GM21447 (cell line): ENCODE results near the gene TRIM43.
"Not testable (repeated sequence)": the region's sequence is repeated elsewhere in the genome, so short reads cannot be mapped to it uniquely, and the experiment has no call there.

Experiments
- ATAC-seq: cut with Tn5 transposase; IDR thresholded peaks from one replicate; pipeline ENCODE4 v1.9.1; 2021; ENCODE audit not compliant: unreplicated experiment

TRIM43 gene

DNA sequence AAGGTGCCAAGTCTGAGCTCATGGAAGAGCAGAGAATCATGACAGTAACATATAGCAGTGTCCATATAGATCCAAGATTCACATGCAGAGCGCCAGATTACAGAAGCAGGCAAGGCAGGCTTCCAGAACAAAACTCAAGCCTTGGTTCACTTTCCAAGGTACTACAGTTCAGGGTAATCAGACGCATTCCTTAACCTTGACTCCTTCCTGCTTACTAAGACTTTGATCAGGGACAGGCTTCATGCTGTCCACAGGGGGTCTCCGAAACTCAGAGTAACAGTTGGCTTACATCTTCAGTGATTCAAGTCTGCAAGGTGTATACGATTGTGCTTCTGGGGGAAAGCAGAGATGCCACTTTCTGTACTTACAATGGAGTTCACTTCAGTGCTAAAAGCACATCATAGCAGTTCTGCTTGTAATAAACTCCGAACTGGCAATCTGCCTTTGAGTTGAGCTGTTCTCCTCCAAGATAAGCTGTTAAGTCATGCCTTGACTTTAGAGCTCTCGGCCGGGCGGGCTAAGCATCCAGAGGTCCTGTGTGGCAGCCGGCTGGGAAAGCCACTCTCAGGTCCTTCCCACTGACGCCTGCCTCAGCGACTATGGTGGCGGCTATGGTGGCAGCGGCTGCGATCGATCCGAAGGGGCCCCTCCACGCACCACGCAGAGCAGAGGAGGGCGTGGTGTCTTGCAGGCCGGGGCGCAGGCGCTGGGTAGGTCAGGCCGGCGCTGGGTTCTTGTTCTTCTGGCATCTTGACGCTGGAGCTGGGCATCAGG lies 48.9 kb downstream of the TRIM43 start:
- ATAC-seq = not testable (repeated sequence)

DNA sequence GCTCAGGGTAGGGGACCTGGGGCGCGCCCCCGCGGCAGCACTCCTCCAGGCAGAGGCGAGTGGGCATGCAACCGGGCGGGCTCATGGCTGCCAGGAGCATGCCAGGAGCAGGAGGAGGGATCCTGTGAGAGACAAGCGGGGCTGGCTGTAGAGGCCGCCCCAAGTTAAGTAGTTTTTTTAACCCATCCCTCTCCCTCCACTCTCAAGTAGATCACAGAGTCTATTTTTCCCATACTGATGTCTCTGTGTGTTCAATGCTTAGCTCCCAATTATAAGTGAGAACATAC lies 49.4 kb downstream of the TRIM43 start:
- not testable (repeated sequence) for ATAC-seq

DNA sequence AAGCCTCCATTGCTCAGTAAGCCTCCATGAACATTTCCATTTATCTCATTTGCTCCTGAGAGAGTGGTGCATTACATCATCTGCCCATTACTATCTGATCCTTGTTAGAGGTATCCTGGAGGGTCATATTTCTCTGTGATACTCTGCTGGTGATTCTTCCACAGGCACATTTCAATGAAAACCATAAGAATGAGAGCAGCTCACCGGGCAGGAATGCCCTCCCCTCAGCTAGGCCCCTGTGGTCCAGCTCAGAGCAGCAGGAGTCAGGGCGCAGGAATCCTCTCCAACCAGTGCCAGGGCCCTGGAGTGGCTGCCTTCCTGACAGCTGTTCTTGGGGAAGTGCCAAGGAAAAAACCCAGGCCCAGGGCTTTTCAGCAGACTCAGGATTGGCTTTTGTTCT lies 50.0 kb downstream of the TRIM43 start:
- ATAC-seq = not testable (repeated sequence)

GRCh38 chr2:95642360-95642759 lies 50.6 kb downstream of the TRIM43 start:
- ATAC-seq = not testable (repeated sequence)

DNA sequence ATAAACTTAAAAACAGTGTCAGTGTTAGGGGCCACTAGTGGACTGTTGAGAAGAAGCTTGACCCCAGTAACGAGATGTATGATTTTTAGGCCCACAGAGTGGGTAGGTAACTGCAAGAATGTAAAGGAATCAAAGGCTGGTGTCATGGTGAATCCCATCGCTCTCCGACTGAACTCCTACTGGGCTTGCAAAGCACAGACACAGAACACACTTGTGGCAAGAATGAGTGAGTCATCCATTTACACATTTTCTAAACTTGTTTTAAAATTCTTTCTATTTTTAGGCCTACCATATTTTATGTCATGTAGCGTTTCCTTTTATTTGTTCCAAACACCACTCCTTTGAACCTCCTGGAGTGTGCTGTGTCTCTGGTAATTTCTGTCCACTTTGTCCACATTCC lies 51.1 kb downstream of the TRIM43 start:
- not testable (repeated sequence) for ATAC-seq

GRCh38 chr2:95645312-95645711 lies 53.5 kb downstream of the TRIM43 start:
- ATAC-seq = not testable (repeated sequence)

- not testable (repeated sequence) for ATAC-seq
Measured at GRCh38 chr2:95646274-95646994, 54.6 kb downstream of the TRIM43 start.

- ATAC-seq = not testable (repeated sequence)
Measured at GRCh38 chr2:95648894-95649544, 57.2 kb downstream of the TRIM43 start.
